GM21619 (cell line): Measurements from ENCODE around the gene ZNF613.
"Not testable (repeated sequence)": the region's sequence is repeated elsewhere in the genome, so short reads cannot be mapped to it uniquely, and the experiment has no call there.

Experiments used
- ATAC-seq: cut with Tn5 transposase; IDR thresholded peaks from one replicate; pipeline ENCODE4 v1.9.1; 2021; ENCODE audit not compliant: unreplicated experiment

ZNF613 gene

GRCh38 chr19:51926784-51927741 lies at the start of gene ZNF613:
TSS of gene ZNF613 (plus strand) at chr19:51927472. CDS start at chr19:51936221, 8,749 bp downstream.
- ATAC-seq: peak; percentile 68

GRCh38 chr19:51882518-51882917 lies 44.8 kb upstream of the ZNF613 start:
- ATAC-seq: no peak

DNA sequence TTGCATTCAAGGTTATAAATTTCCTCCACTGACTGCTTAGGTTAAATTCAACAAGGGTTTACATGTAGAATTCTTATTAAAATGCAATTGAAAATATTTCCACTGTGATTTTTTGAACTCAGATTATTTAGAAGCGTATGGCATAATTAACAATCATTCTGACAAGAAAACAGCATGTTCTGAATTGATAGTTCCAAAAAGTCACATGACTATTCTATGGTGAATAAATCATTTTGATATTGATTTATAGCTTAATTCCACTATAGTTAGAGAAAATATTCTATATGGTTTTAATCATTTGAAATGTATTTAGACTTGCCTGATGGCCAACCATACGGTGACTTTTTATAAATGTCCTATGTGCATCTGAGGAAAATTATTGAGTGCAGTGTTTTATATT lies 42.6 kb upstream of the ZNF613 start:
- no peak for ATAC-seq

- peak; percentile 42 for ATAC-seq
Observed at GRCh38 chr19:51887522-51888498, 39.5 kb upstream of the ZNF613 start, which contains the start of gene ZNF577. TSS of gene ZNF577 (minus strand) at chr19:51887951. CDS start at chr19:51880382, 7,569 bp downstream.

GRCh38 chr19:51889934-51890333 lies 37.3 kb upstream of the ZNF613 start:
- ATAC-seq: no peak

GRCh38 chr19:51891193-51891747 lies 36.0 kb upstream of the ZNF613 start:
- ATAC-seq: no peak

GRCh38 chr19:51901860-51902259 lies 25.4 kb upstream of the ZNF613 start:
- no peak for ATAC-seq

DNA sequence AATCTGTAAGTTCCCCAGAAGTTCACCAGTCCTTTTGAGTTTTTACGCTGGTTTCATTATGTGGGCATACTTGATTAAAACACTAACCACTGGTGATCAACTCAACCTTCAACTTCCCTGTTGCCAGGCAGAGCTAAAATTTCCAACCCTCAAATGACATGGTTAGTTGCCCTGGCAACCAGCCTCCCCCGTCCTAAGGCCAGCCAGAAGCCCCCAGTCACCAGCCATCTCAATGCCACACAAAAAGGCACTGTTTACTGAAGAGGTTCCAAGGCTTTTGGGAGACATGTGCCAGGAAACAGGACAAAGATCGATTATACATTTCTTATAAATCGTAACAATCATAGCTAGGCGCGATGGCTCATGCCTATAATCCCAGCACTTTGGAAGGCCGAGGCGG lies 24.1 kb upstream of the ZNF613 start:
- ATAC-seq: no peak

DNA sequence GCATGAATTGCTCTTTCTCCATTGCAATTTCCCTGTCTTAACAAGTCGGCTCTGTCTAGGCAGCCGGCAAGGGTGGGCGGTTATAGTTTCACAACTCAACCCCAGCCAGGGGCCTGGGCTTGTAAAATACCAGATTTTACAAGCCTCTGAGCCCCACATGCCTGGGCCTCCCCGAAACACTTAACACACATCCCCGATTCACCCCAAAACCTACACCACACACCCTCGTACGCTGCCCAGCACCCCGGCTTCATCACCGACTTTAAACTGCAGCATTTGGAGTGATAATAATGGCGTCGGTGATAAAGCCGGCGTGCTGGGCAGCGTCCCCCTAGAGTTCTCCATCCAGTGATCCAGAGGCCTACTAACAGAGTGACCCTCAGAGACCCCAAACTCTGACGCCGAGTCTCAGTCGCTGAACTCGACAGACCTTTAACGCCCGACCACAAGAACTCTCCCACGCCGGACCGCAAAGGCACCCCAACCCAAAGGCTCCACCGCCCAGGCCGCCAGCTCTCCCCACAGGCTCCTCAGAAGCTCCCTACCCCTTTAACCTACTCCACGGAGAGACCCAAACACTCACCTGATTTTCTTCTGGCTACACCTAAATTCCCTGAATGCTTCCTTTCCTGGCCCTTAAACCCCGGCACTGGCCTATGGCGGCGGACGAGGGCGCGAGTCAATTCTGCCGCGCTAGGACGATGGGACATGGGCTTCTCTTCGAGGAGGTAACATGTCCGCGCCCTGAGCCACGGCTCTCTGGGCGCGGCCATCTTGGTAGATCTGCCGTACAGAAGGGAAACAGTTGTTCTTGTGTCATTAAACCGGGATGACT lies 22.7 kb upstream of the ZNF613 start, which contains the start of gene ZNF649:
ZNF649 (minus strand) TSS at position 687 of the 835 bp plus-strand sequence. CDS start 4,910 bp downstream, outside the sequence.
- peak; percentile 80 for ATAC-seq

GRCh38 chr19:51905206-51905605 lies 22.1 kb upstream of the ZNF613 start:
- ATAC-seq: no peak

GRCh38 chr19:51905639-51906038 lies 21.6 kb upstream of the ZNF613 start:
- not testable (repeated sequence) for ATAC-seq

DNA sequence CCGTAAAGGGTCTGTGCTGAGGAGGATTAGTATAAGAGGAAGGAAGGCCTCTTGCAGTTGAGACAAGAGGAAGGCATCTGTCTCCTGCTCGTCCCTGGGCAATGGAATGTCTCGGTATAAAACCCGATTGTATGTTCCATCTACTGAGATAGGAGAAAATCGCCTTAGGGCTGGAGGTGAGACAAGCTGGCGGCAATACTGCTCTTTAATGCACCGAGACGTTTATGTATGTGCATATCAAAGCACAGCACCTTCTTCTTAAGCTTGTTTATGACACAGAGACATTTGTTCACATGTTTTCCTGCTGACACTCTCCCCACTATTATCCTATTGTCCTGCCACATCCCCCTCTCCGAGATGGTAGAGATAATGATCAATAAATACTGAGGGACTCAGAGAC lies 21.2 kb upstream of the ZNF613 start:
- ATAC-seq: not testable (repeated sequence)

DNA sequence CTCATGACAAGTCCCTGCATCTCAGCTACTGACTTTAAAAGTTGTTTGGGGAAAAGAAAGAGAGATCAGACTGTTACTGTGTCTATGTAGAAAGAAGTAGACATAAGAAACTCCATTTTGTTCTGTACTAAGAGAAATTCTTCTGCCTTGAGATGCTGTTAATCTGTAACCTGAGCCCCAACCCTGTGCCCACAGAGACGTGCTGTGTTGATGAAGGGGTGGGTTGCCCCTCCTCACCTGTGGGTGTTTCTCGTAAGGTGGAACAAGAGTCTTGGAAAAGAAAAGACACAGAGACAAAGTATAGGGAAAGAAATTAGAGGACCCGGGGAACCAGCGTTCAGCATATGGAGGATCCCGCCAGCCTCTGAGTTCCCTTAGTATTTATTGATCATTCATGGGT lies 19.3 kb upstream of the ZNF613 start:
- ATAC-seq: not testable (repeated sequence)

- ATAC-seq: no peak
Observed at GRCh38 chr19:51915324-51915867, 11.9 kb upstream of the ZNF613 start.

DNA sequence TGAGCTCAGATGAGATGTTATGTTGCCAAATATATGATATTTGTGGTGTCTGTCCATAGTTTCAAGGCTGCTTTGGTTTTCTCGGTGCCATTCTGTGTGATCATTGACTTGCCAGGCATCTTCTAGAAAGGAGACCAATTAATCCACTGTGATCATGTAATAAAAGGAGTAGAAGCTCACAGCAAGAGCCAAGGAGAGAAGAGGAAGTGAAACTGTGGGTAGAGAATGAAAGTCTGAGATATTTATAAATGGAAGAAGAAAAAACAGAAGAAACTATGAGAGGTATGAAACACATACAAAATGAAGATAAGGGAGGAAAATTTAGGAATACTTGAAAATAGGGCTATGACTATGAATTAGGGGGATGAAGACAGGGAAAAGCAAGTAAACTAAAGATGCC lies 11.1 kb upstream of the ZNF613 start:
- ATAC-seq: no peak

DNA sequence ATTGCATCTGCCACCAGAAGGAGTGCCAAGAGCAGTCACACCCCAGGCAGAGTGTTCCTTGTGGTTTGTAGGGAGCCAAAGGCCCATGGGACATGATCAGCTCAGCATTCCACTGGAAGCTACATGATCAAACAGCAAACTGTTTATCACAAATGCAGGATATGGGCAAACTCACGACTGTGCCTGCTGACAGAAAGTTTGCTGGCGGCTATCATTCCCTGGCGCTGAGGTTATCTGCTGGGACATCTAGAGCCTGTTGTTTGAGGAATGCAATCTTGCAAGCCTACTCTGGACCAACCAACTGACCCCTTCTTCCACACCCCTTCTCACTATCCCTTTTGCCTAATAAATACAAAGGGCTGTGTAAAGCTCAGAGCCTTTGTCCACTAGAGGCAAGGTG lies 7.7 kb upstream of the ZNF613 start:
- no peak for ATAC-seq

GRCh38 chr19:51921949-51922348 lies 5.3 kb upstream of the ZNF613 start:
- no peak for ATAC-seq

GRCh38 chr19:51926426-51926783 lies 867 bp upstream of the ZNF613 start:
- no peak for ATAC-seq

- ATAC-seq: no peak
Observed at GRCh38 chr19:51927859-51928258, 587 bp downstream of the ZNF613 start.

GRCh38 chr19:51931921-51932320 lies 4.6 kb downstream of the ZNF613 start:
- no peak for ATAC-seq
